ENCODE results near the gene C3orf20.

Gene C3orf20

GRCh38 chr3:14787630-14788029 is 112.7 kb downstream of the C3orf20 start:
- no peak overlapping the region for H3K4me3 ChIP-seq (ENCODE audit: low read depth, low read length)
- DNase-seq (ENCODE audit: low read depth) = no peak
- no peak for TF ChIP-seq CTCF (IDR thresholded peaks at IDR 0.05; ENCODE audit: low read depth, low read length, missing control alignments)
- in situ Hi-C loops (cut with HindIII; ENCODE audit: low sequenced_read_pairs) = loop anchor here (5.0 kb wide), 1 partner anchor 40 kb away; no protein-coding TSS in a partner anchor

- DNase-seq (ENCODE audit: low read depth) = no peak
- in situ Hi-C loops (cut with HindIII; ENCODE audit: low sequenced_read_pairs) = loop anchor here (5.0 kb wide), 1 partner anchor 39 kb away; no protein-coding TSS in a partner anchor
- TF ChIP-seq CTCF (IDR thresholded peaks at IDR 0.05; ENCODE audit: low read depth, low read length, missing control alignments) = no peak
These were observed 113.7 kb downstream of the C3orf20 start for GRCh38 chr3:14788644-14789043.

GRCh38 chr3:14789221-14789620 is 114.3 kb downstream of the C3orf20 start:
- no peak overlapping the region for H3K4me3 ChIP-seq (ENCODE audit: low read depth, low read length)
- DNase-seq (ENCODE audit: low read depth) = no peak
- TF ChIP-seq CTCF (IDR thresholded peaks at IDR 0.05; ENCODE audit: low read depth, low read length, missing control alignments) = no peak
- in situ Hi-C loops (cut with HindIII; ENCODE audit: low sequenced_read_pairs) = loop anchor here (5.0 kb wide), 1 partner anchor 38 kb away; no protein-coding TSS in a partner anchor

More at GRCh38 chr3:14788644-14789043, 113.7 kb downstream of the C3orf20 start:
- no peak overlapping the region for H3K4me3 ChIP-seq (ENCODE audit: low read depth, low read length)

- TF ChIP-seq CTCF (IDR thresholded peaks at IDR 0.05; ENCODE audit: low read depth, low read length, missing control alignments) = no peak
- in situ Hi-C loops (cut with HindIII; ENCODE audit: low sequenced_read_pairs) = loop anchor here (5.0 kb wide), 1 partner anchor 38 kb away; no protein-coding TSS in a partner anchor
These were observed 114.8 kb downstream of the C3orf20 start for GRCh38 chr3:14789640-14790285.

GRCh38 chr3:14791343-14791945 is 116.5 kb downstream of the C3orf20 start:
- peak; percentile 55 for TF ChIP-seq CTCF (IDR thresholded peaks at IDR 0.05; ENCODE audit: low read depth, low read length, missing control alignments)
- in situ Hi-C loops (cut with HindIII; ENCODE audit: low sequenced_read_pairs) = no loop called here
- DNase-seq (ENCODE audit: low read depth) = no peak
- no peak overlapping the region for H3K4me3 ChIP-seq (ENCODE audit: low read depth, low read length)

More at GRCh38 chr3:14789640-14790285, 114.8 kb downstream of the C3orf20 start:
- no peak overlapping the region for H3K4me3 ChIP-seq (ENCODE audit: low read depth, low read length)
- no peak for DNase-seq (ENCODE audit: low read depth)

- no peak overlapping the region for H3K4me3 ChIP-seq (ENCODE audit: low read depth, low read length)
- in situ Hi-C loops (cut with HindIII; ENCODE audit: low sequenced_read_pairs) = no loop called here
- TF ChIP-seq CTCF (IDR thresholded peaks at IDR 0.05; ENCODE audit: low read depth, low read length, missing control alignments) = no peak
- no peak for DNase-seq (ENCODE audit: low read depth)
These were observed 117.8 kb downstream of the C3orf20 start for GRCh38 chr3:14792691-14793121.

All from astrocyte of the cerebellum (primary cell).